Measurements from ENCODE around the gene BAG1. TPM values are rescaled to one million over a fixed set of nuclear protein-coding genes. Genes with fewer than 3 reads are reported as not detected.

The BAG1 gene
- total RNA-seq: 29.8 and 30.3 TPM in 2 replicates

DNA sequence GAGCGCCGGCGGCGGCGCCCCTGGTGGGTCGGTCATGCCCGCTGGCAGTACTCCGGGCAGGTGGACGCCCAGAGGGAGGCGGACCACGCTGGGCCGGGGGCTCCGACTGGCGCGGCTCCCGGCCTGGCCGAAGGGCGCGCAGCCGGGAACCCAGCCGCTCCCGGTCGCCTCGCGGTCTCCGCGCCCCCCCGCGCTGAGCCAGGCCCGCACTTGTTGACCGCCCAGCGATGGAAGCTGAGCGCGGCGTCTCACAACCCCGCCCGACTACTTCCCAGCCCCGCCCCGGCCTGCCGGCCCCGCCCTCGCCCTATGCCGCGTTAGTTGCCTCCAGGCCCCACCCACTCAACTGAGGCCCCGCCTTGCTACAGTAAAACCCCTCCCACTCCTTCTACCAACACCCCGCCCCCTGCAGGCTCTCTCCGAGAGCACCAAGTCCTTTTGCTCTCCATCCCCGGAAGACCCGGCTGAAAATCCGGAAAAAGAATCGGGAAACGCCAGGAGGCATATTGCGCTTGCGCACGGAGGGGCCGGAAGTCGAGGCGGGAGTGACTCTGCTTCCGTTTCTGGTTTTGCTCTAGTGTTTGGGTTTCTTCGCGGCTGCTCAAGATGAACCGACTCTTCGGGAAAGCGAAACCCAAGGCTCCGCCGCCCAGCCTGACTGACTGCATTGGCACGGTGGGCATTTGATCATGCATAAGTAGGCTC lies at the start of gene BAG1, which contains the start of gene CHMP5:
Gene BAG1 (minus strand): TSS at position 236 of the 705 bp plus-strand sequence.
Gene CHMP5 (plus strand): TSS at position 577 of the 705 bp plus-strand sequence. CDS start 30 bp downstream, at position 607.

DNA sequence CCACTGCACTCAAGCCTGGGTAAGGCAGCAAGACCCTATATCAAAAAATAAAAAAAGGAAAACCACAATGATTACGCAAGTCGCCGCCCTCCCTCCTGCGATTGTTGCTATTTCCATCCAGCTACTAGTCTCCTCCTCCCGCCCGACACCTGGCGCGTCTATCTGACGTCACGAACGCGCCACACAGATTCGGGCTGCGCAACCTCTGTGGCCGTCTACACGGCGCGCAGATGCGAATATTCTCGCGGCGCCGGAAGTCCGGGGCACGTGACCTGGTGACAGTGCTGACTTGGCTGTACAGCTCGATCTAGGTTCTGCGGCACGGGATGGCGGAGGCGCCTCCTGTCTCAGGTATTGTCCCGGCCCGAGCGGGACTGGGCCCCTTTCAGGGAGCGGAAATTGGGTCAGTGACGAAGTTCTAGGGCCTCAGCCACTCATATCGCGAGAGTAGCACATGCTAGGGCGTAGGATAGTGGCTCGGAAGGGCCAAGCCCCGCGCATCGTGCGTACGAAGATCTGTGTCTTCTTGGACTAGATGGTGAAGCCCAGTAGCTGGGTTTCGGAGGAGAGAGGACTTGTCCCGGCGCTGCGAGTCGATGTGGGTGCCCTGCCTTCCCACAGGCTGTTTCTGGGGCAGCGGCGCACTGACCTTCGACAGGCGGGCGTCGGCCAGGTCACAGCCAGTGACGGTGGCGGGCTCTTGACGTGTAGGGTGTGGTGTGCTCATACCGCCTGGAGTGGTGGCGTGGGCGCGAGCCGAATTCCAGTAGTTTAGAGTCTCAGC lies 25.9 kb upstream of the BAG1 start, which contains the start of gene NFX1:
Gene NFX1 (plus strand): TSS at position 270 of the 784 bp plus-strand sequence. CDS start 57 bp downstream, at position 327.

GRCh38 chr9:33239921-33240320 lies 24.6 kb downstream of the BAG1 start, which contains the start of gene SPINK4:
SPINK4 (plus strand) TSS chr9:33240167; CDS start chr9:33240209, 42 bp downstream.

Other genes starting within 250 kb of the BAG1 start
- 86.1 and 105 TPM in 2 replicates for gene DNAJA1, start 239.4 kb downstream of the BAG1 start, total RNA-seq
- 35.6 and 36.9 TPM in 2 replicates for gene SMU1, start 188.0 kb downstream of the BAG1 start, total RNA-seq
- 14.9 and 23.6 TPM in 2 replicates for gene B4GALT1, start 97.4 kb downstream of the BAG1 start, total RNA-seq
- not detected in 2 replicates for gene SPINK4, start 24.5 kb downstream of the BAG1 start, total RNA-seq
- gene CHMP5, start 341 bp upstream of the BAG1 start, total RNA-seq: 135 and 137 TPM in 2 replicates
- gene NFX1, start 25.8 kb upstream of the BAG1 start, total RNA-seq: 19.9 and 24.0 TPM in 2 replicates
- gene AQP7, start 137.9 kb upstream of the BAG1 start, total RNA-seq: 0.40 and 1.8 TPM in 2 replicates
- 0.26 and 0.56 TPM in 2 replicates for gene AQP3, start 182.9 kb upstream of the BAG1 start, total RNA-seq
- gene NOL6, start 209.2 kb upstream of the BAG1 start, total RNA-seq: 17.5 and 24.0 TPM in 2 replicates

All from aortic smooth muscle cell (primary cell).